Fibroblast of lung (primary cell): Measurements from ENCODE around the gene DENND4A. TPM values are rescaled to one million over a fixed set of nuclear protein-coding genes. Genes with fewer than 3 reads are reported as not detected.

Source experiments
- DNase-seq, 2 donors: peaks; one replicate each; pipeline versions ENCODE4 v3.0.0 to v3.0.0-alpha.2; 2010; ENCODE audit warnings: low read depth in 2 of 2
- H2AFZ ChIP-seq: 2 replicates; pipeline ENCODE4 v1.5.1; 2012; ENCODE audit warnings: low read length, control low read depth, inconsistent platforms
- H3K27ac ChIP-seq: 2 replicates; pipeline ENCODE4 v1.5.1; 2011; ENCODE audit warnings: low read length, control low read depth; ENCODE audit not compliant: insufficient read depth
- H3K27me3 ChIP-seq: 2 replicates; pipeline ENCODE4 v1.5.1; 2011; ENCODE audit warnings: mild to moderate bottlenecking, low read length; ENCODE audit not compliant: control insufficient read depth, insufficient read depth
- H3K36me3 ChIP-seq: 2 replicates; pipeline ENCODE4 v1.5.1; 2011; ENCODE audit warnings: low read length; ENCODE audit not compliant: control insufficient read depth, insufficient read depth
- H3K4me1 ChIP-seq: 2 replicates; pipeline ENCODE4 v1.5.1; 2011; ENCODE audit warnings: low read length; ENCODE audit not compliant: control insufficient read depth, insufficient read depth; ENCODE audit errors: extremely low read depth
- H3K4me2 ChIP-seq: 2 replicates; pipeline ENCODE4 v1.5.1; 2011; ENCODE audit warnings: low read length, control low read depth; ENCODE audit not compliant: insufficient read depth; ENCODE audit errors: extremely low read depth
- H3K4me3 ChIP-seq, 4 experiments: fragments of 200-600 bp in 1 of 4; sonication (generic) in 1 of 4; replicated peaks in 1 of 4; 2 replicates each; pipeline ENCODE4 v1.5.1; 2011 to 2016; ENCODE audit warnings: low read length in 4 of 4, low read depth in 3 of 4, mild to moderate bottlenecking in 3 of 4, control low read depth in 2 of 4, inconsistent platforms in 1 of 4, mixed read lengths in 1 of 4; ENCODE audit not compliant: insufficient read depth in 1 of 4; ENCODE audit errors: control extremely low read depth in 1 of 4
- H3K79me2 ChIP-seq: 2 replicates; pipeline ENCODE4 v1.5.1; 2012; ENCODE audit warnings: mild to moderate bottlenecking, low read length, inconsistent platforms; ENCODE audit not compliant: control insufficient read depth, insufficient read depth
- H3K9ac ChIP-seq: 2 replicates; pipeline ENCODE4 v1.5.1; 2011; ENCODE audit warnings: mild to moderate bottlenecking, low read length, control low read depth; ENCODE audit not compliant: insufficient read depth
- H3K9me3 ChIP-seq: 2 replicates; pipeline ENCODE4 v1.5.1; 2012; ENCODE audit warnings: low read depth, low read length; ENCODE audit not compliant: control insufficient read depth, insufficient read depth
- H4K20me1 ChIP-seq: 2 replicates; pipeline ENCODE4 v1.5.1; 2011; ENCODE audit warnings: low read length; ENCODE audit not compliant: control insufficient read depth, insufficient read depth; ENCODE audit errors: extremely low read depth
- CTCF ChIP-seq, 2 donors: IDR thresholded peaks in 1 of 2; conservative IDR thresholded peaks in 1 of 2; 1 replicate in 1 of 2; 2 replicates in 1 of 2; pipeline ENCODE4 v1.5.1; 2011 to 2012; ENCODE audit warnings: low read length in 2 of 2, control low read depth in 1 of 2, inconsistent platforms in 1 of 2, low read depth in 1 of 2, mild to moderate bottlenecking in 1 of 2
- EZH2 ChIP-seq: IDR thresholded peaks from 2 replicates; pipeline ENCODE4 v1.5.1; 2012; ENCODE audit warnings: low read length, control low read depth, mild to moderate bottlenecking; ENCODE audit errors: missing control alignments
- polyA plus RNA-seq, 2 donors: library from polyadenylated mRNA; depleted of rRNA in 1 of 2; stranded (reverse) in 1 of 2; unstranded in 1 of 2; fragments of >200 nt; gene quantifications; 2 replicates each; pipeline ENCODE4 v1.2.1, GENCODE V29; 2011 to 2012; ENCODE audit warnings: missing spikeins in 1 of 2
- total RNA-seq: library from RNA; depleted of rRNA; stranded (reverse); fragments of >200 nt; gene quantifications from 2 replicates; pipeline ENCODE4 v1.2.1, GENCODE V29; 2014

DENND4A gene
- total and polyA plus RNA-seq, 2 donors (not counting 1 experiment from before 2014, with no cell fraction given): 16.7 to 30.6 TPM

DNA sequence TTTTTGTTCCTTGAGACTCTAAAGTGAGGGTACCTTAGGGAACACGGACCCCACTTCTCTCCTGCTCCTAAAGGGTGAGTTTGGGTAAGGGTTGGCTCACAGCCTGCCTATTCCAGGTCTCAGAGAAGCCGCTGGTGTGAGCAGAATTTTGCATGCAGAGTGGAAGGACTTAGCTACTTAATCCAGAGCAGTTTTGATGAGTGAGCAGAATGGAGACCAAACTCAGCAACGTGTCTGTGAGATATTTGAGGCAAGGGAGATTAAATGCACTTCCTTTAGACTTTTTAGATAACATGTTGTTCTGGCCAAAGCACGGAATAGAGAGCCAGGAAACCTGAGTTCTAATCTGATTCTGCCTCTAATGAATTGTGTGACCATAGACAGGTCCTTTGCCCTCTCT lies 165.2 kb downstream of the DENND4A start:
- no peak for DNase-seq
- no peaks in the 10 kb centered on the region for H3K79me2 ChIP-seq
- no peaks in the 10 kb centered on the region for H3K36me3 ChIP-seq
- H3K27me3 ChIP-seq: no peaks in the 10 kb centered on the region
- no peak overlapping the region for H2AFZ ChIP-seq
- H3K9me3 ChIP-seq: no peaks in the 10 kb centered on the region
- H4K20me1 ChIP-seq: no peaks in the 10 kb centered on the region
- H3K4me1 ChIP-seq: no peaks in the 10 kb centered on the region
- no peak overlapping the region for H3K4me3 ChIP-seq
- H3K4me2 ChIP-seq: no peak overlapping the region
- no peak overlapping the region for H3K27ac ChIP-seq
- TF ChIP-seq EZH2 (no peak), CTCF (conservative IDR thresholded peaks at IDR 0.05 in 1 of 2, IDR thresholded peaks at IDR 0.05 in 1 of 2; ENCODE audit: low read depth in 1 of 2, low read length in 2 of 2) (no peak)
- H3K9ac ChIP-seq: no peak overlapping the region

- no peaks in the 10 kb centered on the region for H3K36me3 ChIP-seq
- no peak for DNase-seq
- H2AFZ ChIP-seq: no peak overlapping the region
- H3K4me3 ChIP-seq: no peak overlapping the region
- H3K9ac ChIP-seq: no peak overlapping the region
- no peaks in the 10 kb centered on the region for H3K4me1 ChIP-seq
- H3K79me2 ChIP-seq: no peaks in the 10 kb centered on the region
- TF ChIP-seq CTCF (conservative IDR thresholded peaks at IDR 0.05 in 1 of 2, IDR thresholded peaks at IDR 0.05 in 1 of 2; ENCODE audit: low read depth in 1 of 2, low read length in 2 of 2) (no peak), EZH2 (no peak)
- no peaks in the 10 kb centered on the region for H3K27me3 ChIP-seq
- H3K9me3 ChIP-seq: no peaks in the 10 kb centered on the region
- no peak overlapping the region for H3K4me2 ChIP-seq
- no peaks in the 10 kb centered on the region for H4K20me1 ChIP-seq
- H3K27ac ChIP-seq: no peak overlapping the region
These were observed 169.0 kb downstream of the DENND4A start for GRCh38 chr15:65623103-65623502.

DNA sequence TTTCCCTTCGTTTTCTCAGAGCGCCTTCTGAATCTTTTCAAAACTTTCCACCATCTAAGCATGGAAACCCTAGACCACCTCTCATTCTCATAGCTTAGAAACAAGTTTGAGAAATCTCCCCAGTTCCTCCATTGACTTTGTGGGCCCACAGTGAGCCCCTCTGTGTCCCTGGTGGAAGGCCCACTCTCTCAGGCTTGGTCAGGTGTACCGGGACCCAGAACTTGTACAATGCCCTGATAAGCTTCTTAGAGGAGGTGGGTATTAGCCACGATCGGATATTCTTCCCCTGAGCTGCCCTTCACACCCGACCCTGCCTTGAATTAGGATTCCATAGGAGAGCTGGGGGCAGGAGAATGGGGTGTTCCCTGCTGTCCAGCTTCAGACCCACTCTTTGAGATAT lies 170.5 kb downstream of the DENND4A start, which contains the start of gene SLC24A1:
Gene SLC24A1 (plus strand): TSS at position 301 of the 400 bp plus-strand sequence. CDS start 2,143 bp downstream, outside the sequence.
- Histone ChIP-seq H3K9ac (no peak within 1 kb of the TSS), H3K4me2 (no peak within 1 kb of the TSS)

More for the DNA sequence above, 170.5 kb downstream of the DENND4A start, which contains the start of gene SLC24A1:
- Histone ChIP-seq H3K9me3 (no peaks in the 10 kb centered on the region), H3K27me3 (no peaks in the 10 kb centered on the region), H4K20me1 (no peaks in the 10 kb centered on the region), H3K27ac (no peak within 1 kb of the TSS), H2AFZ (no peak within 1 kb of the TSS), H3K79me2 (no peaks in the 10 kb centered on the region), H3K4me1 (no peaks in the 10 kb centered on the region), H3K36me3 (no peaks in the 10 kb centered on the region), H3K4me3 (no peak within 1 kb of the TSS)
- no peak for DNase-seq
- TF ChIP-seq EZH2: no peak
- no peak for TF ChIP-seq CTCF (conservative IDR thresholded peaks at IDR 0.05 in 1 of 2, IDR thresholded peaks at IDR 0.05 in 1 of 2; ENCODE audit: low read depth in 1 of 2, low read length in 2 of 2)
